ENCODE measurements around the gene HOXA9. TPM values are rescaled to one million over a fixed set of nuclear protein-coding genes. Genes with fewer than 3 reads are reported as not detected.

Gene HOXA9
- total and polyA plus RNA-seq, 10 of the 15 experiments (the other 5 are each of a cell fraction or from before 2014, with no cell fraction given) = not detected

DNA sequence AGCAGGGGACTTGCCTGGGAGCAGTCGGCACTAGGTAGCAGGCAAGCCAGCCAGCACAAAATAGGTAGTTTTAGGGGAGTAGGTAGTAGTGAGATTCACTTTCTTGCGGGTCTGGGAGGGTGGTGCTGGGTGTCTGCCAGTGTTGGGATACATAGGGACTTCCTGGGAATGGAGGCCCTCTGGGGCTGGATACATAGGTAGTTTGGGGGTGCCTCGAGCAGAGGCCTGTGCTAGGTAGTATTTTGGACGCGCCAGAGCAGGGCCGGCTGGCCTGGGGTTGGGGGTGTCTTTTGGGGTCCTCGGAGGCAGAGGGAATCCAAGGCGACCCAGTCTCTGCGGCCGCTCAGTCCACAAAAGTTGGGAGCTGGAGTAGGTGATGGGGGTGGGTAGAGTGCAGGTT lies 11.0 kb downstream of the HOXA9 start (continued):
- TF ChIP-seq, protein P1, sequence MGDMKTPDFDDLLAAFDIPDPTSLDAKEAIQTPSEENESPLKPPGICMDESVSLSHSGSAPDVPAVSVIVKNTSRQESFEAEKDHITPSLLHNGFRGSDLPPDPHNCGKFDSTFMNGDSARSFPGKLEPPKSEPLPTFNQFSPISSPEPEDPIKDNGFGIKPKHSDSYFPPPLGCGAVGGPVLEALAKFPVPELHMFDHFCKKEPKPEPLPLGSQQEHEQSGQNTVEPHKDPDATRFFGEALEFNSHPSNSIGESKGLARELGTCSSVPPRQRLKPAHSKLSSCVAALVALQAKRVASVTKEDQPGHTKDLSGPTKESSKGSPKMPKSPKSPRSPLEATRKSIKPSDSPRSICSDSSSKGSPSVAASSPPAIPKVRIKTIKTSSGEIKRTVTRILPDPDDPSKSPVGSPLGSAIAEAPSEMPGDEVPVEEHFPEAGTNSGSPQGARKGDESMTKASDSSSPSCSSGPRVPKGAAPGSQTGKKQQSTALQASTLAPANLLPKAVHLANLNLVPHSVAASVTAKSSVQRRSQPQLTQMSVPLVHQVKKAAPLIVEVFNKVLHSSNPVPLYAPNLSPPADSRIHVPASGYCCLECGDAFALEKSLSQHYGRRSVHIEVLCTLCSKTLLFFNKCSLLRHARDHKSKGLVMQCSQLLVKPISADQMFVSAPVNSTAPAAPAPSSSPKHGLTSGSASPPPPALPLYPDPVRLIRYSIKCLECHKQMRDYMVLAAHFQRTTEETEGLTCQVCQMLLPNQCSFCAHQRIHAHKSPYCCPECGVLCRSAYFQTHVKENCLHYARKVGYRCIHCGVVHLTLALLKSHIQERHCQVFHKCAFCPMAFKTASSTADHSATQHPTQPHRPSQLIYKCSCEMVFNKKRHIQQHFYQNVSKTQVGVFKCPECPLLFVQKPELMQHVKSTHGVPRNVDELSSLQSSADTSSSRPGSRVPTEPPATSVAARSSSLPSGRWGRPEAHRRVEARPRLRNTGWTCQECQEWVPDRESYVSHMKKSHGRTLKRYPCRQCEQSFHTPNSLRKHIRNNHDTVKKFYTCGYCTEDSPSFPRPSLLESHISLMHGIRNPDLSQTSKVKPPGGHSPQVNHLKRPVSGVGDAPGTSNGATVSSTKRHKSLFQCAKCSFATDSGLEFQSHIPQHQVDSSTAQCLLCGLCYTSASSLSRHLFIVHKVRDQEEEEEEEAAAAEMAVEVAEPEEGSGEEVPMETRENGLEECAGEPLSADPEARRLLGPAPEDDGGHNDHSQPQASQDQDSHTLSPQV (IDR thresholded peaks at IDR 0.05) = no peak
- TF ChIP-seq, protein P2, sequence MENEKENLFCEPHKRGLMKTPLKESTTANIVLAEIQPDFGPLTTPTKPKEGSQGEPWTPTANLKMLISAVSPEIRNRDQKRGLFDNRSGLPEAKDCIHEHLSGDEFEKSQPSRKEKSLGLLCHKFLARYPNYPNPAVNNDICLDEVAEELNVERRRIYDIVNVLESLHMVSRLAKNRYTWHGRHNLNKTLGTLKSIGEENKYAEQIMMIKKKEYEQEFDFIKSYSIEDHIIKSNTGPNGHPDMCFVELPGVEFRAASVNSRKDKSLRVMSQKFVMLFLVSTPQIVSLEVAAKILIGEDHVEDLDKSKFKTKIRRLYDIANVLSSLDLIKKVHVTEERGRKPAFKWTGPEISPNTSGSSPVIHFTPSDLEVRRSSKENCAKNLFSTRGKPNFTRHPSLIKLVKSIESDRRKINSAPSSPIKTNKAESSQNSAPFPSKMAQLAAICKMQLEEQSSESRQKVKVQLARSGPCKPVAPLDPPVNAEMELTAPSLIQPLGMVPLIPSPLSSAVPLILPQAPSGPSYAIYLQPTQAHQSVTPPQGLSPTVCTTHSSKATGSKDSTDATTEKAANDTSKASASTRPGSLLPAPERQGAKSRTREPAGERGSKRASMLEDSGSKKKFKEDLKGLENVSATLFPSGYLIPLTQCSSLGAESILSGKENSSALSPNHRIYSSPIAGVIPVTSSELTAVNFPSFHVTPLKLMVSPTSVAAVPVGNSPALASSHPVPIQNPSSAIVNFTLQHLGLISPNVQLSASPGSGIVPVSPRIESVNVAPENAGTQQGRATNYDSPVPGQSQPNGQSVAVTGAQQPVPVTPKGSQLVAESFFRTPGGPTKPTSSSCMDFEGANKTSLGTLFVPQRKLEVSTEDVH (IDR thresholded peaks at IDR 0.05; ENCODE audit: low read depth, partially characterized antibody) = no peak
- no peak for TF ChIP-seq CHD2 (IDR thresholded peaks at IDR 0.05; ENCODE audit: borderline replicate concordance, low read depth, low read length)
- TF ChIP-seq, protein P3, sequence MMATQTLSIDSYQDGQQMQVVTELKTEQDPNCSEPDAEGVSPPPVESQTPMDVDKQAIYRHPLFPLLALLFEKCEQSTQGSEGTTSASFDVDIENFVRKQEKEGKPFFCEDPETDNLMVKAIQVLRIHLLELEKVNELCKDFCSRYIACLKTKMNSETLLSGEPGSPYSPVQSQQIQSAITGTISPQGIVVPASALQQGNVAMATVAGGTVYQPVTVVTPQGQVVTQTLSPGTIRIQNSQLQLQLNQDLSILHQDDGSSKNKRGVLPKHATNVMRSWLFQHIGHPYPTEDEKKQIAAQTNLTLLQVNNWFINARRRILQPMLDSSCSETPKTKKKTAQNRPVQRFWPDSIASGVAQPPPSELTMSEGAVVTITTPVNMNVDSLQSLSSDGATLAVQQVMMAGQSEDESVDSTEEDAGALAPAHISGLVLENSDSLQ (IDR thresholded peaks at IDR 0.05) = no peak
- TF ChIP-seq, protein P4, sequence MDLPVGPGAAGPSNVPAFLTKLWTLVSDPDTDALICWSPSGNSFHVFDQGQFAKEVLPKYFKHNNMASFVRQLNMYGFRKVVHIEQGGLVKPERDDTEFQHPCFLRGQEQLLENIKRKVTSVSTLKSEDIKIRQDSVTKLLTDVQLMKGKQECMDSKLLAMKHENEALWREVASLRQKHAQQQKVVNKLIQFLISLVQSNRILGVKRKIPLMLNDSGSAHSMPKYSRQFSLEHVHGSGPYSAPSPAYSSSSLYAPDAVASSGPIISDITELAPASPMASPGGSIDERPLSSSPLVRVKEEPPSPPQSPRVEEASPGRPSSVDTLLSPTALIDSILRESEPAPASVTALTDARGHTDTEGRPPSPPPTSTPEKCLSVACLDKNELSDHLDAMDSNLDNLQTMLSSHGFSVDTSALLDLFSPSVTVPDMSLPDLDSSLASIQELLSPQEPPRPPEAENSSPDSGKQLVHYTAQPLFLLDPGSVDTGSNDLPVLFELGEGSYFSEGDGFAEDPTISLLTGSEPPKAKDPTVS (IDR thresholded peaks at IDR 0.05; ENCODE audit: low read depth, low read length) = no peak
- TF ChIP-seq HDAC6 (IDR thresholded peaks at IDR 0.05; ENCODE audit: unreplicated experiment) = no peak
- no peak for TF ChIP-seq BHLHE40 (IDR thresholded peaks at IDR 0.05; ENCODE audit: borderline replicate concordance in 1 of 2, low read depth in 2 of 2, low read length in 1 of 2)
- no peak for TF ChIP-seq RCOR1 (conservative IDR thresholded peaks at IDR 0.05; ENCODE audit: low read depth, low read length)
- TF ChIP-seq EZH2 (IDR thresholded peaks at IDR 0.05; ENCODE audit: borderline replicate concordance, control insufficient read depth, low read depth, low read length) = no peak

Measured in GM12878 (cell line).